Measurements from ENCODE around the gene ACACA. TPM values are rescaled to one million over a fixed set of nuclear protein-coding genes. Genes with fewer than 3 reads are reported as not detected.

The ACACA gene
- total RNA-seq, 1 experiment from 2014 or later = 33.0 TPM

- ATAC-seq (no peak), DNase-seq (no peak)
- no peak overlapping the region for H3K4me3 ChIP-seq (ENCODE audit: low read length)
- no peak overlapping the region for H3K27ac ChIP-seq (ENCODE audit: low read length)
- H2AFZ ChIP-seq (ENCODE audit: low read length) = no peak overlapping the region
- TF ChIP-seq EZH2phosphoT487 (IDR thresholded peaks at IDR 0.05; ENCODE audit: borderline replicate concordance, low read length) (no peak), CTCF (conservative IDR thresholded peaks at IDR 0.05; ENCODE audit: low read depth, low read length) (no peak), EZH2 (IDR thresholded peaks at IDR 0.05; ENCODE audit: low read length, unreplicated experiment) (no peak)
- no peak overlapping the region for H3K4me2 ChIP-seq (ENCODE audit: low read length)
- H4K20me1 ChIP-seq (ENCODE audit: low read length) = no peaks in the 10 kb centered on the region
- no peaks in the 10 kb centered on the region for H3K9me3 ChIP-seq (ENCODE audit: low read length)
- no peaks in the 10 kb centered on the region for H3K79me2 ChIP-seq (ENCODE audit: low read length)
- H3K9ac ChIP-seq (ENCODE audit: low read length) = no peak overlapping the region
- peaks cover 11% of the 10 kb centered on the region; the same call in 1 of the 2 replicates for H3K4me1 ChIP-seq (ENCODE audit: insufficient read depth, low read length)
- BruUV-seq (replicated peaks) = no TSS peak
- ChIA-PET POLR2A (ENCODE audit: unreplicated experiment) (no interaction called here), CTCF (no interaction called here)
- no peaks in the 10 kb centered on the region for H3F3A ChIP-seq (ENCODE audit: low read length, unreplicated experiment)
- no peaks in the 10 kb centered on the region for H3K27me3 ChIP-seq (ENCODE audit: low read length)
- intact Hi-C loops (cut with micrococcal nuclease) = no loop called here
- no peaks in the 10 kb centered on the region for H3K36me3 ChIP-seq (ENCODE audit: low read depth, low read length)
- H3K9me2 ChIP-seq (replicated peaks; ENCODE audit: low read length) = no peaks in the 10 kb centered on the region
Observed at GRCh38 chr17:37066322-37067255, 340.0 kb downstream of the ACACA start.

GRCh38 chr17:37065486-37066321, 340.9 kb downstream of the ACACA start:
- CTCF ChIA-PET = no interaction called here
- Histone ChIP-seq H3K9me3 (ENCODE audit: low read length) (no peaks in the 10 kb centered on the region), H3K9ac (ENCODE audit: low read length) (no peak overlapping the region), H3K36me3 (ENCODE audit: low read depth, low read length) (no peaks in the 10 kb centered on the region), H3K4me2 (ENCODE audit: low read length) (no peak overlapping the region), H3K4me1 (ENCODE audit: insufficient read depth, low read length) (peaks cover 11% of the 10 kb centered on the region; the same call in 1 of the 2 replicates), H3K4me3 (ENCODE audit: low read length) (no peak overlapping the region), H3F3A (ENCODE audit: low read length, unreplicated experiment) (no peaks in the 10 kb centered on the region), H3K9me2 (replicated peaks; ENCODE audit: low read length) (no peaks in the 10 kb centered on the region), H4K20me1 (ENCODE audit: low read length) (no peaks in the 10 kb centered on the region), H2AFZ (ENCODE audit: low read length) (no peak overlapping the region), H3K27ac (ENCODE audit: low read length) (no peak overlapping the region), H3K27me3 (ENCODE audit: low read length) (no peaks in the 10 kb centered on the region), H3K79me2 (ENCODE audit: low read length) (no peaks in the 10 kb centered on the region)
- TF ChIP-seq EZH2phosphoT487 (IDR thresholded peaks at IDR 0.05; ENCODE audit: borderline replicate concordance, low read length) (no peak), CTCF (conservative IDR thresholded peaks at IDR 0.05; ENCODE audit: low read depth, low read length) (no peak), EZH2 (IDR thresholded peaks at IDR 0.05; ENCODE audit: low read length, unreplicated experiment) (no peak)
- intact Hi-C loops (cut with micrococcal nuclease) = no loop called here
- POLR2A ChIA-PET (ENCODE audit: unreplicated experiment) = interaction anchor here (0.6 kb wide), 1 partner anchor 56 kb away, joined by 4 read pairs; no protein-coding TSS in a partner anchor
- BruUV-seq (replicated peaks) = no TSS peak
- DNase-seq (no peak), ATAC-seq (no peak)
